Activated naive CD4-positive, alpha-beta T cell treated with anti-CD3 and anti-CD28 coated beads for 36 hours (primary cell): ENCODE measurements around the gene ZMYND10. TPM values are rescaled to one million over a fixed set of nuclear protein-coding genes. Genes with fewer than 3 reads are reported as not detected.

ENCODE experiments used
- CTCF ChIA-PET: fragments of 350-600 bp; sonication (Branson Sonifier 250); formaldehyde crosslinking; loops from one replicate; lab custom pipeline; 2021; ENCODE audit warnings: antibody characterized with exemption; lab: Charles Lee
- DNase-seq: peaks from one replicate; pipeline ENCODE4 v3.0.0-alpha.2; 2020
- H3K27ac Mint-ChIP-seq: one replicate; pipeline ENCODE4 v1.8.0; 2021; ENCODE audit warnings: mild to moderate bottlenecking, mixed read lengths
- H3K27me3 Mint-ChIP-seq: one replicate; pipeline ENCODE4 v1.8.0; 2021; ENCODE audit warnings: low read depth, mixed read lengths
- H3K36me3 Mint-ChIP-seq: one replicate; pipeline ENCODE4 v1.8.0; 2021; ENCODE audit warnings: low read depth, mixed read lengths
- H3K4me1 Mint-ChIP-seq: one replicate; pipeline ENCODE4 v1.8.0; 2021; ENCODE audit warnings: low read depth, mixed read lengths
- H3K4me3 Mint-ChIP-seq: one replicate; pipeline ENCODE4 v1.8.0; 2021; ENCODE audit warnings: mild to moderate bottlenecking, moderate library complexity, mixed read lengths
- H3K9me3 Mint-ChIP-seq: one replicate; pipeline ENCODE4 v1.8.0; 2021; ENCODE audit warnings: mixed read lengths
- intact Hi-C: fragments of 100-400 bp; cut with micrococcal nuclease; formaldehyde crosslinking; loops from one replicate; pipeline ENCODE4 v1.15.1; 2023
- total RNA-seq, 2 experiments: library from RNA; stranded (reverse); gene quantifications; one replicate each; pipeline ENCODE4 v1.2.3, GENCODE V29; 2021

Gene ZMYND10
- total RNA-seq, 2 experiments from 2014 or later, result 0.54 to 0.57 TPM

DNA sequence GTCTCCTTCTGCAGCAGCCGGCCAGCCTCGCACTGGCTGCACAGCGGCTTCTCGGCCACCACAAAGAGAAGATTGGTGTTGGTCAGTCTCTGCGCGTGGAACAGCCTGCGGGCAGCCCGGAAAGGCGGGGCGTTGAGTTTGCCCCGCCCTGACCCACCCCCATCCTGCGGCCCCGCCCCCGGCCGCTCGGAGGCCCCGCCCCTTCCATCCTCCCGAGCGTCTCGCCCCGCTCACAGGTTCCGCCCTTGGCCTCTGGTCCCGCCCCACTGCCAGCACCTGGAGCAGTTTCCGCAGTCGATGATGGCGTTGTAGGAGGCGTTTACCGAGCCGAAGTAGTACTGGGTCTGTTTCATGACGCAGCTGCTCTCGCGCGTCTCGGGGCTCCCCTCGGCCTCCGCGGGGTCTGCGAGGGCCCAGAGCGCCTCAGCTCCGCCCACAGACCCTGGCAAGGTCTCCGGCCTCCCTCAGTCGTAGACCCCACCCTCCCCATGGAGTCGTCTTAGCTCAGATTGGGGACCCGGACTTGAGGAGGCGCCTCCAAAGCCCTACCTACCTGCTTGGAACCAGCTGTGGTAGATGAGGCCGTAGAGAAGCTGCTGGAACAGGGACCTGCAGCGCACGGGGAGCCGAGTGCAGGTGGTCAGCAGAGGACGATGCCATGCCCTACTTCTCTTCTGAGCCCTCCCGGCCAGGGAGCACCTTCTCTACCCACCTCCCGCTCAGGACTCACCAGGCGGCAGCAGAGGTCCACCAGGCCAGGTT, 19.7 kb upstream of the ZMYND10 start:
- intact Hi-C loops, result loop anchor here (1.0 kb wide), 1 partner anchor 15 kb away; the partner anchor contains the start of genes CYB561D2 and NPRL2
- Mint-ChIP-seq H3K27me3 (no peaks in the 10 kb centered on the region), H3K27ac (peak overlapping the region; percentile 50), H3K4me3 (peak overlapping the region; percentile 79), H3K9me3 (no peaks in the 10 kb centered on the region), H3K36me3 (no peaks in the 10 kb centered on the region), H3K4me1 (peaks cover 17% of the 10 kb centered on the region)
- peak; percentile 98 for DNase-seq
- CTCF ChIA-PET, result interaction anchor here (0.8 to 1.1 kb wide), 4 partner anchors 15 to 185 kb away, joined by 3 read pairs; partner anchors contain the start of genes CYB561D2 and NPRL2

DNA sequence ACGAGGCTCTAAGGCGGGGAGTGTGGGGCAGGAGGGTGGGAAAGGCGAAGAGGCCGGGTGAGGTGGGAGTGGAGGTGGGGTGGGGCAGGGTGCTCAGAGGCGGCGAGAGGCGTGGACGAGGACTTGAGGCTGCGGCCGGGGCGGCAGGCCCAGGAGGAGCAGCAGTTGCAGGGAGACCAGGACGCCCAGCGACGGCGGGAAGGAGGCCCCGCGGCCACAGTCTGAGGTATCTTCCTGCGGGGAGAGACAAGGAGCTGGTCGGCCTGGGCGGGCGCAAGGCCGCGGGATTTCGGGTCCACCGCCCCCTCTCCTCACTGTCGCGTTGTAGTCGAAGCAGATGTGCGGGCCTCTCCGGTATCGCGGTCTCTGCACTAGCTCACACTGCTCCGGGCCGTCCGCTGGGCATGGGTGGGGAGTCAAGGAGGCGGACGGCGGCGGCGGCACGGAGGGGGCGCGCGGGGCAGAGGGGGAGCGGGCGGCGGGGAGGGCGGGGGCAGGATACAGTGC, 19.1 kb upstream of the ZMYND10 start:
- intact Hi-C loops, result loop anchor here (1.0 kb wide), 1 partner anchor 14 kb away; the partner anchor contains the start of genes CYB561D2 and NPRL2
- no peak for DNase-seq
- peaks cover 23% of the 10 kb centered on the region for H3K4me1 Mint-ChIP-seq
- H3K36me3 Mint-ChIP-seq, result no peaks in the 10 kb centered on the region
- CTCF ChIA-PET, result interaction anchor here (1.0 kb wide), 1 partner anchor 185 kb away, joined by 3 read pairs; no protein-coding TSS in a partner anchor
- H3K27me3 Mint-ChIP-seq, result no peaks in the 10 kb centered on the region
- no peak overlapping the region for H3K27ac Mint-ChIP-seq
- peak overlapping the region; percentile 79 for H3K4me3 Mint-ChIP-seq
- no peaks in the 10 kb centered on the region for H3K9me3 Mint-ChIP-seq

DNA sequence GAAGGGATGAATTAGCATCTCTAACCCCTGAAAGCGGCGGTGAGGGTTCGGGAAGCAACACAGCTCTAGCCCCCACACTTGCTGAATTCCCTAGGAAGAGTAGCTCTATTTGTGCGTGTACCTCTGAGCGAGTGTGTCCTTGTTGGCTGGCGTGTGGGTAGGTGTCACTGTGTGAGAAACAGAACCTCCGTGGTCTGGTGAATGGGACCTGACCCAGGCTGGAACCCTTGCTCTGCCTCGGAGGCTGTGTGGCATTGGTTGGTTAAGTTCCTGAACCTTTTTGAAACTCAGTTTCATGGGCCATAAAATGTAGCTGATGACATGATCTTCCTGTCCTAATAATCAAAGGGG, 14.2 kb upstream of the ZMYND10 start:
- no peaks in the 10 kb centered on the region for H3K27me3 Mint-ChIP-seq
- DNase-seq, result no peak
- H3K9me3 Mint-ChIP-seq, result no peaks in the 10 kb centered on the region
- peaks cover 43% of the 10 kb centered on the region for H3K4me1 Mint-ChIP-seq
- H3K27ac Mint-ChIP-seq, result peak overlapping the region; percentile 89
- peak overlapping the region; percentile 97 for H3K4me3 Mint-ChIP-seq
- CTCF ChIA-PET, result no interaction called here
- intact Hi-C loops, result loop anchor here (1.0 to 10.0 kb wide), 9 partner anchors 8 to 1025 kb away; partner anchors contain the start of genes C3orf18, GNAI2, HYAL3 and IFRD2
- peaks cover 12% of the 10 kb centered on the region for H3K36me3 Mint-ChIP-seq

DNA sequence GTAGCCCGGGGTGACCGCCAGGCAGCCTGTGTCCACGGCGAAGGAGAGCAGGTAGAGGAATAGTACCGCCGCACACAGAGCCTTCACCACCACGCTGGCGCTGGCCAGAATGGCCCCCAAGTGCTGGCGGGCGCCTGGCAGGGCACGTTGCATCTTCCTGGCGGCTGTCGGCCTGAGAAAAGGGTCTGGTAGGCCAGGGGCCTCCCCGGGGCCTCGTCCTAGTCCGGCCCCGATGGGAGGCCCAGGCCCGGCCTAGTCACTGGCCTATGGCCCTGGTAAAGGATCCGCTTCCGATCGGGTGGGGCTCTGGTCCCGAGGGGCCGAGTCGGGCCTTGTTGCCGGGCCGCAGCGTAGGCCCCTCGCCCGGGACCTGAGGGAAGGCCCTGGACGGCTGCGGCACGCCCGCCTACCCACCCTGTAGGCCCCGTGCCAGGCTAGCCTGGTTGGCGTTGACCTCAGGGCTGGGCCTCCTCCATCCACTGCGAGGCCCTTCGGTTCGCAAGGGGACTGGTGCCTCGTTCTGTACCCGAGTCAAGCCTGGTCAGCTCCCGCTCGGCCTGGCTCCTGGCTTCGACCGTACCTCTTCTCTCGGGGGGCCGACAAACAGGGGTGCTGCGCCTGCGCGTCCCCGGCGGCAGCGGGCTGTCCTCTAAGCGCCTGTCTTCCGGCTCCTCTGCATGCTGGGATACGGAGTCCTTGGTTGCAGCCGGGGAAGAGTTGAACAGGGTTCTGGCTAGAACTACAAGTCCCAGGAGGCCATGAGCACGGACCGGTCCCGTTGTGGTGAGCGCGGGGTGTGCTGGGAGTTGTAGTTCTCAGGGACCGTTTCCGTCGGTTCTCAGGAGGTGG, 13.6 kb upstream of the ZMYND10 start, which contains the start of gene TMEM115:
TSS of gene TMEM115 (minus strand) at position 611 of the 849 bp plus-strand sequence. CDS start at position 153, 458 bp downstream.
- Mint-ChIP-seq H3K36me3 (peaks cover 16% of the 10 kb centered on the region), H3K4me3 (peak within 1 kb of the TSS; percentile 97), H3K27ac (peak within 1 kb of the TSS; percentile 89), H3K9me3 (no peaks in the 10 kb centered on the region), H3K4me1 (peaks cover 43% of the 10 kb centered on the region), H3K27me3 (no peaks in the 10 kb centered on the region)
- CTCF ChIA-PET, result no interaction called here
- intact Hi-C loops, result loop anchor here (1.0 to 10.0 kb wide), 9 partner anchors 8 to 1026 kb away; partner anchors contain the start of genes C3orf18, GNAI2, HYAL3 and IFRD2
- peak; percentile 98 for DNase-seq

DNA sequence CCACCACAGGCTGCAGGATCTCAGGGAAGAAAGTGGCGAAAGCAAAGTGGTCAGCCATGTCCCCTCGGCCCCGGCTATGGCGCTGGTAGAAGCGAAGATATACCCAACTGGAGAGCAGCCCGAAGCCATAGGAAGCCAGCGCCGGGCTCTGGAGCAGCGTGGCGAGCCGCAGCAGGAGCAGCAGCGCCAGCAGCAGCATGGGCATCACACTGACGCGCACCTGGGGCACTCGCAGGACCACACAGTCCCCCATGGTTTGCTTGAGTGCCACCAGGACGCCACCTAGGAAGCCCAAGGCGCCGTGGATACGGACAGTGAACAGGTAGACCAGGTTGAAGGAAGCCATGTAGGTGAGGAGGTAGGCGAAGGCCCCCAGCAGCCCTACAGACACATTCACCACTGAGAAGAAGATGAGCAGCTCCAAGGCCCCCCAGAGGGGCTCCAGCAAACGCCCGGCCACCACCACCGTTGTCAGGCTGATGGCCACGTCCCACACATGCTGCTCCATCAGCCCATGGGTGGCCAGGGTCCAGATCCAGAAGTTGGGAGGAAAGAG, 12.9 kb upstream of the ZMYND10 start:
- H3K4me1 Mint-ChIP-seq, result peaks cover 43% of the 10 kb centered on the region
- peak overlapping the region; percentile 82 for H3K27ac Mint-ChIP-seq
- peak overlapping the region; percentile 97 for H3K4me3 Mint-ChIP-seq
- no peaks in the 10 kb centered on the region for H3K9me3 Mint-ChIP-seq
- no peak for DNase-seq
- CTCF ChIA-PET, result no interaction called here
- intact Hi-C loops, result loop anchor here (2.0 to 10.0 kb wide), 2 partner anchors 208 to 1026 kb away; partner anchors contain the start of genes C3orf18 and MANF
- peaks cover 16% of the 10 kb centered on the region for H3K36me3 Mint-ChIP-seq
- H3K27me3 Mint-ChIP-seq, result no peaks in the 10 kb centered on the region

DNA sequence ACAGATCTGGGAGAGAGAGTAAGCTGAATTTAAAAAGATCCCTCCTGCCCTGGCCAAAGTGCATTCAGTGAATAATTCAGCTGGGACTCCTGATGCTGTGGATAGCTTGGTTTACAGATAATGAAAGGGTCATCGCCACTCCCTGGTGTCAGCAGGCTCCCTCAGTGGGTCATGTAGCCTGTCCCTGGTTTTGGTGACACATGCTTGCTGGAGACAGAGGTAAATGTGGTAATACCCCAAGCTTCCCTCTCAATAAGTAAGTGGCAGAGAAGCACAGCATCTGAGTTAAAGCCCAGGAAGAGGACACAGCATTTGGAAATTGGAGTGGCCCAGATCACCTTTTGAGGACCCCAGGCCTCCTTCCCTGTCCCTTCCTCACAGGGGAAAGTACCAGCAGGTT, 11.9 kb upstream of the ZMYND10 start:
- Mint-ChIP-seq H3K4me3 (peak overlapping the region; percentile 97), H3K27me3 (no peaks in the 10 kb centered on the region), H3K9me3 (no peaks in the 10 kb centered on the region), H3K36me3 (peaks cover 16% of the 10 kb centered on the region), H3K4me1 (peaks cover 43% of the 10 kb centered on the region), H3K27ac (peak overlapping the region; percentile 13)
- no peak for DNase-seq
- CTCF ChIA-PET, result interaction anchor here (1.3 kb wide), 1 partner anchor 10 kb away, joined by 5 read pairs; no protein-coding TSS in a partner anchor
- intact Hi-C loops, result loop anchor here (10.0 kb wide), 1 partner anchor 1027 kb away; the partner anchor contains the start of gene MANF

DNA sequence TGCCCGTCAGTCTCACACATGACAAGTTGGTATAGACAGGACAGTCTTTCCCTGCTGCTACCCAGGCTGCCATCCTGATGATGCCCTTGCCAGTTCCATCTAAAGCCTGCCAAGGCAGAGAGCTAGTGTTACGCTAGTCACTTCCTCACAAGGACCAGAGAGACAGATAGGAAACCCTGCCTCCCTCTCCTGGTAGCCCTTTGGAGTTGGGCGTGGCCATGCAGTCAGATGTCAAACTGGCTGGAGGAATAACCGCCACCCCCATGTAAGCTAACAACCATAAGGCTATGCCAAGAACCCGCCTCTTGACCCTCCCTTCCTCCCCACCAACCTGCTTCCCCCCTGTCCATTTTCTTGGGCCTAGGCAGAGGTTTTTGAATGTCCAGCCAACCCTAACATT, 11.0 kb upstream of the ZMYND10 start:
- H3K9me3 Mint-ChIP-seq, result no peaks in the 10 kb centered on the region
- H3K36me3 Mint-ChIP-seq, result peaks cover 18% of the 10 kb centered on the region
- no peaks in the 10 kb centered on the region for H3K27me3 Mint-ChIP-seq
- no peak overlapping the region for H3K4me3 Mint-ChIP-seq
- intact Hi-C loops, result loop anchor here (10.0 kb wide), 1 partner anchor 1028 kb away; the partner anchor contains the start of gene MANF
- CTCF ChIA-PET, result interaction anchor here (1.5 to 1.6 kb wide), 2 partner anchors 11 to 185 kb away, joined by 4 to 6 read pairs; partner anchors contain the start of gene ZMYND10
- H3K4me1 Mint-ChIP-seq, result peaks cover 48% of the 10 kb centered on the region
- DNase-seq, result no peak
- no peak overlapping the region for H3K27ac Mint-ChIP-seq

DNA sequence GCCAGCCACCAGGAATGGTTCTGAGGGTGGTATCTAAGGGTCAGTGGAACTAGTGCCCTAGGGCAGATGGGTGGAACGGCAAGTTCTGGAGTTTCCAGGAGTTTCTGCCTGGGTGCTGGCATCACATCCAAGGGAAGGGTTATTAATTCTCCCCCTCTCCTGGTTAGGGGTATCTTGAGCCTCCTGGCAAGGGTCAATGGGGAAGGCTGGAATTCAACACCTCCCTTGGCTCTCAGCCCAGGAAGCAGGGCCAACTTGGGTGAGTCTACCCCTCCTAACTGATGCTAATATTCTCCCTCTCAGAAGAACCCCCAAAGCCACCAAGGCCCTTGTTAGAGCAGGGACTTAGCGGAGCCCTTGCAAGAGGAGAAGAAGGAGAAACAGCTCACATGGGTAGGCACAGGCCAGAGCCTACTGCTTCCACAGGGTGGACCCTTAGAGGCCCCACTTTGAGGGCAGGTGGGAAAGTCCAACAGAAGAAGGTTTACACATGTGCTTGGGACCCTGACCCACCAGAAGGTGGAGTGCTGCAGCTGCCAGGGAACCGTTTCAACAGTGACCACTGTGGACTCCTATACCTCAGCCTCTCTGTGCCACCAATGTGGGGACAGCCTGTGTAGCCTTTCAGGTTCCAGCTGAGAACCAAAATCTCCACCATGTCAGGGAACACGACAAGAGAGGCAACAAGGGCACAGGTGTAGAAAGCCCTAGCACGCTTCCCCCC, 10.5 kb upstream of the ZMYND10 start:
- no peak for DNase-seq
- H3K9me3 Mint-ChIP-seq, result no peaks in the 10 kb centered on the region
- H3K4me1 Mint-ChIP-seq, result peaks cover 54% of the 10 kb centered on the region
- no peaks in the 10 kb centered on the region for H3K27me3 Mint-ChIP-seq
- CTCF ChIA-PET, result interaction anchor here (1.5 to 1.6 kb wide), 2 partner anchors 11 to 186 kb away, joined by 4 to 6 read pairs; partner anchors contain the start of gene ZMYND10
- H3K4me3 Mint-ChIP-seq, result no peak overlapping the region
- H3K36me3 Mint-ChIP-seq, result peaks cover 18% of the 10 kb centered on the region
- peak overlapping the region; percentile 13 for H3K27ac Mint-ChIP-seq
- intact Hi-C loops, result loop anchor here (10.0 kb wide), 1 partner anchor 1029 kb away; the partner anchor contains the start of gene MANF

DNA sequence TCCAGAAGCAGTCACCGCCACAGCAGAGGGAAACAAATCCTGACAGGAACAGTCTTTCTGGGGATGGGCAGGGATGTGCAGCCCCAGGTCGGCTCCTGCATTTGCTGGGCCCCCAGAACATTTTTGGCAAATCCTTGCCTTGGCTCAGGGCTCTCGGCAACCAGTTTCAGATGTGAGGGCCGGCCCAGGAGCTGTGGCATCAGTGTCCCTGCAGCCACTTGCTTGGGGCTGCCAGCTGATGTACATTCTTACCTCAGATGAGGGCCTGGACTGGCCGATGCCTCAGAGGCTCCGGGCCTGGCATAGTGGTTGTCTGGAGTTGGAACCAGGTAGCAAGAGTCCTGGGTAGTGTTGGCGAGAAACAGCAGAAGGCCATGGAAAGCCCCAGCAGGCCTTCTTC, 9.3 kb upstream of the ZMYND10 start:
- no peak overlapping the region for H3K27ac Mint-ChIP-seq
- peaks cover 56% of the 10 kb centered on the region for H3K4me1 Mint-ChIP-seq
- H3K36me3 Mint-ChIP-seq, result peaks cover 18% of the 10 kb centered on the region
- CTCF ChIA-PET, result interaction anchor here (1.2 kb wide), 1 partner anchor 30 kb away, joined by 3 read pairs; no protein-coding TSS in a partner anchor
- intact Hi-C loops, result loop anchor here (10.0 kb wide), 1 partner anchor 1030 kb away; the partner anchor contains the start of gene MANF
- no peak for DNase-seq
- H3K4me3 Mint-ChIP-seq, result no peak overlapping the region
- no peaks in the 10 kb centered on the region for H3K27me3 Mint-ChIP-seq
- no peaks in the 10 kb centered on the region for H3K9me3 Mint-ChIP-seq

DNA sequence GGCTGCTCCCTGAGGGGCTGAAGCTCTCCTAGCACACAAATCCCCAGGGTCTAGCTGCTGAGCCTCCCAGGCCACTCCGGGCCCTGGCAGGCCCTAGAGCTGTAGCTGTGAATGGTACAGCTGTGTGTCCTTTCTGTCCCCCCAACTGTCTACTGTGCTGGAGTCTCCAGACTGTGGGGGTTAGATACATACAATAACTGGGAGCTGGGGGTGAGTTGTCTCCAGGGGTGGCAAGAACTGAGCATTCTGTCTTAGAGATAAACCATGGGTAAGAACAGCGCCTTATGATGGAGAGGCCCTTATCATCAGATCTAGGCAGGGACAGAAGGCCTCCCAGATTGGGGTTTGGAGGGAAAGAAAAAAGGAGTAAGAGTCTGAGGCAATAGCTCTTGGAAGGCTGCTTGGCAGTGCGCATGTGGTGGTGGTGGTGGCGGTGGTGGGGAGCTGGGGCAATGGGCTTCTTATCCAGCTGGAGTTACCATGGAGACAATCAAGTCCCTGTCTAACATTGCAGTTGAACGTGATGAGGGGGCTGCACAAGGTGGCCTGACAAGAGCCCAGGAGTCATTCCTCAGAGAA, 8.7 kb upstream of the ZMYND10 start:
- intact Hi-C loops, result loop anchor here (10.0 kb wide), 1 partner anchor 1031 kb away; the partner anchor contains the start of gene MANF
- Mint-ChIP-seq H3K36me3 (peaks cover 17% of the 10 kb centered on the region), H3K9me3 (no peaks in the 10 kb centered on the region), H3K4me3 (no peak overlapping the region), H3K4me1 (peaks cover 56% of the 10 kb centered on the region), H3K27ac (no peak overlapping the region), H3K27me3 (no peaks in the 10 kb centered on the region)
- DNase-seq, result no peak
- CTCF ChIA-PET, result interaction anchor here (1.2 to 1.5 kb wide), 4 partner anchors 10 to 195 kb away, joined by 3 to 5 read pairs (median 3); no protein-coding TSS in a partner anchor
